ENCODE measurements around the gene WWOX.

DNA sequence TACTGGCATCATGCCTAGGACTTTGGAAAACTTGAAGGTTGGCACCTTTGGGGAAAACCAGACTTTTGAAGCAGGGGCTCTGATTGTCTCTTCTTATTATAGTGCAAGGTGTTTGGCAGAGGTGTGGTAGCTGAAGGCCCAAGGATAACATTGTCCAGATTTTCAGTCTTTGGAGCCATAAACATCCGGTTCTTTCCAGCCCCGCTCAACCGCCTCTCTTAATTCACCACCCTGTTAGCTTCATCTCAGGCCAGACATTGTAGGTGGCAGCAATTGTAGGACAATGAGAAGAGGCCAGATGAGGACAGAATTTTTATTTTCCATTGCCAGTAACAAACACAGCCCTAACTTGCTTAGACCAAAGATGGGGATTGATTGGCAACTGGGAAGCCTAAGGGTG, 851.3 kb downstream of the WWOX start:
- TF ChIP-seq, protein P1, sequence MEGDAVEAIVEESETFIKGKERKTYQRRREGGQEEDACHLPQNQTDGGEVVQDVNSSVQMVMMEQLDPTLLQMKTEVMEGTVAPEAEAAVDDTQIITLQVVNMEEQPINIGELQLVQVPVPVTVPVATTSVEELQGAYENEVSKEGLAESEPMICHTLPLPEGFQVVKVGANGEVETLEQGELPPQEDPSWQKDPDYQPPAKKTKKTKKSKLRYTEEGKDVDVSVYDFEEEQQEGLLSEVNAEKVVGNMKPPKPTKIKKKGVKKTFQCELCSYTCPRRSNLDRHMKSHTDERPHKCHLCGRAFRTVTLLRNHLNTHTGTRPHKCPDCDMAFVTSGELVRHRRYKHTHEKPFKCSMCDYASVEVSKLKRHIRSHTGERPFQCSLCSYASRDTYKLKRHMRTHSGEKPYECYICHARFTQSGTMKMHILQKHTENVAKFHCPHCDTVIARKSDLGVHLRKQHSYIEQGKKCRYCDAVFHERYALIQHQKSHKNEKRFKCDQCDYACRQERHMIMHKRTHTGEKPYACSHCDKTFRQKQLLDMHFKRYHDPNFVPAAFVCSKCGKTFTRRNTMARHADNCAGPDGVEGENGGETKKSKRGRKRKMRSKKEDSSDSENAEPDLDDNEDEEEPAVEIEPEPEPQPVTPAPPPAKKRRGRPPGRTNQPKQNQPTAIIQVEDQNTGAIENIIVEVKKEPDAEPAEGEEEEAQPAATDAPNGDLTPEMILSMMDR (IDR thresholded peaks at IDR 0.05), result no peak
- no peak for TF ChIP-seq POLR2A (IDR thresholded peaks at IDR 0.05)

All from right lobe of liver (tissue), 4 donors.